HG02678 (cell line): ENCODE results near the gene CBFA2T3.

ENCODE experiments used
- ATAC-seq: cut with Tn5 transposase; IDR thresholded peaks from one replicate; pipeline ENCODE4 v1.9.1; 2021; ENCODE audit warnings: mild to moderate bottlenecking, moderate library complexity; ENCODE audit not compliant: unreplicated experiment

The CBFA2T3 gene

DNA sequence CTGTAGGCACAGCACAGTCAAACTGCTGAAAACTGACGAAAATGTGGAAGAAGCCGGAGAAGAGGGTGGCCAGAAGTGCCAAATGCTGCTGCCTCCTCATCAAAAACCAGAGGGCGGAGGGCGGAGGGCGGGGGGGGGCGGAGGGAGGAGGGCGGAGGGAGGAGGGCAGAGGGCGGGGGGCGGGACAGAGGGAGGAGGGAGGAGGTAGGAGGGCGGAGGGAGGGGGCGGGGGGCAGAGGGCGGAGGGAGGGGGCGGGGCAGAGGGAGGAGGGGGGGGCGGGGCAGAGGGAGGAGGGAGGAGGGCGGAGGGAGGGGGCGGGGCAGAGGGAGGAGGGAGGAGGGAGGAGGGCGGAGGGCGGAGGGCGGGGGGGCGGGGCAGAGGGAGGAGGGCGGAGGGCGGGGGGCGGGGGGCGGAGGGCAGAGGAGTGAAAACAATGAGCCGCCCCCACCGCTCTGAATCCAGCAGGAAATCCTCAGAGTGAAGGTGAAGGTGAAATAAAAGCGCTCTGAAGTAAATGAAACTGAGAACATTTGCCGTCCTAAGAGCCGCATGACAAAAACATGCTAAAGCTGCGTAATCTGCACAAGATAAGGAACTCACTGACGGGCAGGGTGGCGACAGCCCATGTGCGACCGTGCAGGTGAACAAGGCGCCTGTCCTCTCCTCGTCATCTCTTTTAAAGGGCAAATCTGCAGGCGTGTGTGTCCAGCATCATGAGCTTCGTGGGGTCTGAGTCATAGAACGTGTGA is 22.6 kb upstream of the CBFA2T3 start:
- ATAC-seq, result no peak

DNA sequence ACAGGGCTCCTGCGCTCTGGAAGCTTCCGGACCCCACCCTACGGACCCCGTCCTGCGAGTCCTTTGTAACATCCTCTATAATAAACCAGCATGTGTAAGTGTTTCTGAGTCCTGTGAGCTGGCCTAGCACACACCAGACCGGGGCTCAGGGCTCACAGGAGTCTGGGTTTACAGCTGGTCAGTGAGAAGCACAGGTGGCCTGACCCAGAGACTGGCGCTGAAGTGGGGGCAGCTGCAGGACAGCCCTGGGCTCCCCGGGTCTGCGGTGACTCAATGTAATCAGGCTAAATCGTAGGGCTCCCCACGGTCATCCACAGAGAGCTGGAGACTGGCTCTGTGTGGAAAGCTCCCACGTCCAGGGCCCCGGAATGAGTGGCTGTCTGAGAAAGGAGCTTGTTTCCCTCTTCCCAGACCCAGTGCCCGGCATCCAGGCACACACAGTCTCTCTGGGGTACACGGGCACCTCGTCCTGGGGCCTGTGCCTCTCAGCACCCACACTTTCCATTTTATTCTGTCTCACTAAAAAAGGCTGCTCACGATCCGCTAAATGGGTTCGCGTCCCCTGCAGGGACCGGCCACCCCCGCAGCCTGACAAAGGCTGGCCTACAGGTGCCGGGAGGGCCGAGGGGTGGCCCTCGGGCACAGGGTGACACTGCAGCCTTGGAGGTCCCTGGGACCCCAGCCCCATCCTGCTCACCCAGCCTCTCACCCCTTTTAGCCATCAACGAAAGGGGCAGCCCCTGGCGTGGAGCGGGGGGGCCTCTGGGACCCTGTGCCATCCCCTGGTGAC is 18.9 kb upstream of the CBFA2T3 start:
- ATAC-seq, result no peak

DNA sequence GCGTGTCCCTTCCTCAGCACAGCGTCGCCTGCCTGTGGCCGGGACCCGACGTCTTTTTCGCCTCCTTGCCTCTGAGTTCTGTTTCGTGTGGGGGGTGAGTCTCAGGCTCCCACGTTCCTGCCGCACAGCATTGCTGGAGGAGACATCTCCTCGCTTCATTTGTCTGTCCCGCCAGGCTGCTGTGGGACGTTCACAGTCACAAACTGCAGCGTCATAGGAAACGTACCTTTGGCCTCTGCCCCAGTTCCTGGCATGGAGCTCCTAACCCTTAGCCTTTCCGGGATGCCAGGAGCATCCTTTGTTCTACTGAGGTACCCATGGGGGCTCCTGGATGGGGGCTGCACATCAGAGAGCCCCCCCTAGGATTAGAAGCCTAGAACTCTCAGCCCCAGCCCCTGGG is 18.2 kb upstream of the CBFA2T3 start:
- no peak for ATAC-seq

DNA sequence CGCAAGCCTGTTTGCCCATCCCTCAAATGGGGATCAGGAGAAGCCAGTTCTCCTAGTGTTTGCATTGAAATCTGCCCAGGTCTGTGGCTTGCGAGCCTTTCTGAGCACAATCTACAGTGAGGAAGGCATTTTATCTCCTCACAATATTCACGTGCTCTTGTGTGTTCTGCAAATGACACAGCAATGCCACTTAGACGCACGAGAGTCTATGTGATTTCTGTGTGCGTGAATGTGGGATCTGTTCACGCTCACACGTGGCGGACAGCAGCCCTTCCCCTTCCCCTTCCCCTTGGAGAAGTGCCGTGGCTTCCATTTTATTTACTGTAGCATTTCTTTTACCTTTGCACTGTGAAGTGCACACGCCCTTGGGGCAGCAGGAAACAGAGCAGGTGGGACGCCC is 17.7 kb upstream of the CBFA2T3 start:
- ATAC-seq, result no peak

DNA sequence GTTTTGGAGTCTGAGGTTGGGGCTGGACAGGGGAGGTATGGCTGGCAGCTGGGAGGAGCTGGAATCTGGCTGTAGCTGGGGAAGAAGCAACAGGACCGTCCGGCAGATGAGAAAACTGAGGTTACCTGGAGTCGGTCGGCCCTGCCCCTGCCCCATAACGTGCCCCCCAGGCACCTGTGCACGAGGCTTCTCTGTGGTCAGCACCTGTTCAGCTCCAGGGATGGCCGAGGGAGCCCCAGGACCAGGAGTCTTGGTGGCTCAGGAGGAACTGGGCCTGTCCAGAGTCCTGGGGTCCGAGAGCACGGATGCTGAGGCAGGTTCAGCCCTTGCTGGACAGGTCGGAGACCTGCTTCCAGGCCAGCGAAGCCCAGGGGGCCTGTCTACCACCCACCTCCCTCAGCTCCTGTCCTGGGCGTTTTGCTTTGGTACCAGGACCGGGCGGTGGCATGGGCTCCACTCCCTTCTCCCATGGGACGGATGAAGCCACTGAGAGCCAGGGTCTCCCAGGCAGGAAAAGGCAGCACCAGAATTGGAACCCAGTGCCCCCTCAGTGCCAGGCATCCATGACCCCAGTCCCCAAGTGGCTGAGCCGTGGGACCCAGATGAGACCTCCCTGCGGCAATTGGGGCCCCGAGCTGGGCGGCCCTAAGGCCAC is 17.1 kb upstream of the CBFA2T3 start:
- no peak for ATAC-seq

DNA sequence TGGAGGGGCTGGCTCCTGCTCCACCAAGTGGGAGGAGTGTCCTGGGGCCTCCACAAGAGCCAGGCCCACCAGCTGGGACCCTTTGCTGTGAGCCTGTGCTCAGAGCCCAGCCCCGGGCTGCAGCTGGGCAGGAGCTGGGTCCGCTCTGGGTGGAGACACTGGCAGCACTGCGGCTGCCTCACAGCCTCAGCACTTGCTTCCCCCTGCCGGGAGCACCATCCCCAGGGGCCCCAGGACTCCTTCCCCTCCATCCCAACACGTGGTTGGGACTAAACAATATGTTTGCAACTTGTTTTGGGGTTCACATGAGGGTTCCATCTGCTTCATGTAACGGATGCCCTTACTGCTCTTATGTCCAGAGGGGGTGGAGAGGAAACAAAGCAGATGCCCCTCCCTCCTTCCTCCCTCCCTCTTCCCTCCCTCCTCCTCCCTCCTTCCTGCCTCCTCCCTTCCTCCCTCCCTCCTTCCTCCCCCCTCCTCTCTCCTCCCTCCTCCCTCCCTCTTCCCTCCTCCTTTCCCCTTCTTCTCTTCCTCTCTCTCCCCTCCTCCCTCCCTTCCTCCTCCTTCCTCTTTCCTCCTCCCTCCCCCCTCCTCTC is 16.3 kb upstream of the CBFA2T3 start:
- ATAC-seq, result no peak

DNA sequence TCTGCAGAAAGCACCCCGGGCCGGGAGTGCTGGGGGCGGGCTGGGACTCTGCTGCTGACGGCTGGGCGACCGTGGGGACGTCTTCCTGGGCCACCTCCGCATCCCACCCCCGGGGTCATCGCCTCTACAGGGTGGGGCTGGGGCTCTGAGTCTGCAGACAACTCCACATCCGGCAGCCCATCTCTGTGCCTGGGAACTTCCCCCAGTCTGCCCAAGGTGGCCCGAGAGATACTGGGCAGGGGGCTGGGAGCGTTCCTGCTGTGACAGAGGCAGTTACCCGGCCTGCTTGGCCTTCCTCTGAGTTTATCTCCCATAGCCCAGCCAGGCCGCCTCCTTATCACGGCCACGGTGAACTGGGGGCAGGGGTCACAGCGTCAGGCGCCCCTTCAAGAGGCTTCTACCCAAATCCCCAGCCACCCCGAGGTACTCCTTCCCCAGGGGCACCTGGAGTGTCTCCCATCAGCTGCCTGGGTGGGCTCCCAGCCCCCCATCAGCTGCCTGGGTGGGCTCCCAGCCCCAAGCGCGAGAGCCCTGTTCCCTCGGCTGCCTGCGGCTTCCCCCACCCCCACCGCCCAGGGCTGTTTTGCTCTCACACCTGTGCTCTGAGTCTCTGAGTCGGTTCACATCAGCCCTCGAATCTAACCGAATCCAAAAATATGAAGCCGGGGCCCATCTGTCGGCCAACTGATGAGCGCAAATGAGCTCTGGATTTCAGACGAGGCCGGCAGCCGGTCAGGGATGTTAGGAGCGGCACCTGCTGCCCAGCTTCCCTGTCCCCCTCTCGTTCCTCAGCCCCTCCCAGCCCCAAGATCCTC is 15.6 kb upstream of the CBFA2T3 start:
- no peak for ATAC-seq

DNA sequence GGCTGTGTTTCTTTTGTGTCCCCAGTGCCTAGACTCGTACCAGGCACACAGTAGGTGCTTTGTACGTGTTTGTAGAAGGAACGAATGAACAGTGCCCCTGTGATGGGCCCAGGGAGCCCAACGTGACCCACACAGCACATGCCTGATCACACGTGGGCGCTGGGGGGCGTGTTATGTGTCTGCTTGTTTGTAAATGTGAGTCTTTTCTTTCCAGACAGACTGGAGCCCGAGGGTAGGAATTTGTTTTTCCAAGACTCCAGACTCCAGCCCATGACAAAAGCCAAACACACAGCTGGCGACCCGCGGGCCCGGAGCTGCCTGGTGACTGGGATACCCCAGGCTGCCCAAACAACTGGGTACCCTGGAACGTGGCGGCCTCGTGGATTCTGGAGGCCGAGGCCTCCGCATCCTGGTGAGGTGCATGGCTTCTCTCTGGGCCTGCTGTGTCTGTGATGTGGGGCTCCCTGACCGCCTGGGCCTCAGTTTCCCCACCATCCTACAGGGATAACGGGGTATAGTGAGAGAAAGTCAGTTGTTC is 14.9 kb upstream of the CBFA2T3 start:
- ATAC-seq, result no peak

DNA sequence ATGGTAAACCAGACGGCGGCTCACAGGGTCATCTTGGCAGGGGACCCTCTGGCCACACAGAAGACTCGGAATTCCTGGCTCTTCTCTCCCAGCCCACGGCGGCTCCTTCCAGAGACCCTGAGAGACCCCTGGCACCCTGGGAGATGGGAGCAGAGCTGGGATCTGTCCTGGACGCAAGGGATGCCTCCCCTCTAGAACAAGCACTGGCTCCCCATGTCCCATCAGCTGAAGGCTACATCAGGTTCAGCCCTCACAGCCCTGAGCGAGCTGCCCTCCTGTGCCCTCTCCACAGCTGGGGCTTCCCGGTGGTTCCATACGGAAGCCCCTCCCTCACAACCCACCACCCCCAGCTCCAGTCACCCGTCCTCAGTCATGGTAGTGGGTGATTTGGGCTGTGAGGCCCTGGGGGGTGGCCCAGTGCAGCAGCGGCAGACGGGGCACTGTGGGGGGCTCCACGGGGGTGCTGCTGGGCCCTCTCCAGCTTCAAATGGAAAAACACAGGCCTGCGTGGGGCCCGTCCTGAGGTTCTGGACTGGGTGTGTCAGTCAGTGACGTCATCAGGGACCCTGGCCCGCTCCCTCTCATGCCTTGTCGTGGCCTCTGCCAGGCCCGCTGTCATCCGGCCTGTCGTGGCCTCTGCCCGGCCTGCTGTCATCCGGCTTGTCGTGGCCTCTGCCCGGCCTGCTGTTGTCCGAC is 13.0 kb upstream of the CBFA2T3 start:
- ATAC-seq, result no peak

DNA sequence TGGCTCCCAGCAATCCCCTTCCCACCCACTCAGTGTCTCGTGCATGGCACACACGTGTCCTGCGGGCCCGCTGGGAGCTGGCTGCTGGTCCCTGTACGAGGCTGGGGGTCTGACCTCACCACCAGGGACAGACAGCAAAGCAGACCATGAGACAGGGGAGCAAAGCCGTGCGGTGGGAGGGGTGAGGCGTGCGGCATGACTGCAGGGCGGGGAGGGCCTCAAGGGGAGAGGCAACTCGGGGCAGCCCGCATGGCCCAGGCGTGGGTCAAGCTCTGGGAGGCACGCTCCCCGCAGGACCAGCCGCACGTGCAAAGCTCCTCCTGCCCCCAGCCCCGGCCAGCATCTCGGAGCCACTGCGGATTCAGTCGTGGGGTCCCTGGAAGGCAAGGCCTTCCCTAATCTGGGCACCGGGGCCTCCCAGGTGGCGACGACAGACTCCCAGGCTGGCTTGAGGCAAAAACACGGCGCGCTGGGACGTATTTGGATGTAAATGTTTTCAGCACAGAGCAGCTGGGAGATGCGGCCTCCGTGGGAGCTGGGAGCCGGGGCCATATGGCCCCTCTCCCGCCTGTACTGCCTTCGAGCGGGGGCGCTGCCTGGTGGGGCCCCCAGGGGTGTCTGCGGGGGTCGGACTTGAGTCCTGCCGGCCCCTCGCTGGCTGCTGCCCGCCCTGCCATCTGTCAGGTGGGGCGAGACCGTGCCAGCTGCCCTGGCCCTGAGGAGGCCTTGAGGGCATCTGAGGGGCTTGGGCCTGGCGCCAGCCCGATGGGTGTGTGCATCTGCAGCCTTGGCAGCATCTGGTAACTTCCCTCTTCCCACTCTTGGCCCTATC is 12.2 kb upstream of the CBFA2T3 start:
- no peak for ATAC-seq

DNA sequence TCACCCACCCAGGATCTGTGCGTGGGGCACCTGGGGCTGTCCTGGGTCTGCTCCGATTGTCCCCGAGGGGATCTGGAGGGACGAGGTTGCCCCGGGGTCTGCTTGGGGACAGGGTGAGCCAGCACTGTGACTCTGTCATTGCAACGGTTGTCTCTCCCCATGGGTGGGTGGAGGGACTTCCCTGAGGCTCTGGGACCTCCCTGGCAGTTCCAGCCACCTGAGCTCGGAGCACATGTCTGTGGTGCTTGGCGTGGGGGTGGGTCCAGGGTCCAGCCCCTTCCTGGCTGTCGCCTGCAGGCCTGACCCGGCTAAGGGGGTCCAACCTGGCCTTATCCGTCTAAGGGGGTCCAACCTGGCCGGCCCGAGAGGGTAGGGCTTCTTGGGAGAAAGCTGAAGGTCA is 8.5 kb upstream of the CBFA2T3 start:
- no peak for ATAC-seq

DNA sequence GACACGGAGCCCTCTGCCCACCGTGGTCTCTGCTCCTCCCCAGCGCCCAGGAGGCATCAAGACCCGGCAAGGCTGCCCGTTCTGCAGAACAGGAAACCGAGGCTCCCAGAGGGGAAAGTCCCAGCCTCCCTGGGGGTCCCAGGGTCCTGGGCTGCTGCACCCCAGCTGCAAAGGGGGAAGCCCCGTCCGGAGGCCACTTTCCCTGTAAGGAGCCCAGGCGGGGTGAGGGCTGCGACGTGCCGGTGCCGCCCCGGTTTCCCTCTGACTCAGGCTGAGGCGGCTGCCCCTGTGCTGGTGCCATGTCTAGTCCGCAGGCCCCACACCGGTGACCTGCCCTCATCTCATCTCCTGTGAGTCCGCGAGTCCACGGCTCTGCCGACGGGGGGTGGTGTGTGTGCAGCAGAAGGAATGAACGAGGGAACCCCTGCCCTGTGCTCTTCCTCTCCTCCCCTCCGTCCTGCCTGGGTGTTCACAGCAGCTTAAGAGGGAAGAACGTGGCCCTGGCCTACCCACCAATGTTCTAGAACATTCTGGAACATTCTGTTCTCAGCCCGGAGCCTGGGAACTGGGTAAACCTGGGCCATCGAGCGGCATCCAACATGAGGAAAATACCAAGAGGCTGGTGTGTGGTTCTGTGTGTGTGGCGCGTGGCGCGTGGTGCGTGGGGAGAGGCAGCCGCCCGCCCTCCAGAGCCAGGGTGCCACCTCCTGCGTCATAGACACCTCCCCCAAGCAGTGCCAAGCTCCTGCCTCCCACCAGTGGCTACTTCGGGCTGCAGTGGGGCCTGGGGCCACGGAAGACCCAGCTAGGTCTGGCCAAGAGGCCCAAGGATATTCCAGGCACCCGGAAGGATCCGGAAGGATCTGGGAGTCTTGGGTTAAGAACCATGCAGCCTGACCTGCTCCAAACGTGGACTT is 7.0 kb upstream of the CBFA2T3 start:
- no peak for ATAC-seq

DNA sequence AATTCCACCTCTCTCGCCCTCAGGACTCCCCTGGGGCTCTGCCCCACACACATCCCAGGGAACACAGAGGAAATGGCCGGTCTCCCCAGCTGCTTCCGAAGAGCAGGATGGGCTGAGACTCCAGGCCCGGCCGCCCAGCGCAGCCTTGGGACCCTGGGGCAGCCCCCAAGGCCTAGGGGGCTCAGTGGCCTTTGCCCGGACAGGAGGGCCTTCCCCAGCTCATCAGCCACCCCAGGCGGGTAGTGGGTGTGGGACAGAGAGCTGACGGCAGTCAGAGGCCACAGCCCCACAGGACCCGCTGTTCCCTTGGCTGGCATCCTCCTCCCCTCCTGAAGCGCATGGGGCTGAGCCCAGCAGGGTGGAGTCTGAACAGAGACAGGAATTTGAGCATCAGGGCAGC is 6.2 kb upstream of the CBFA2T3 start:
- no peak for ATAC-seq

DNA sequence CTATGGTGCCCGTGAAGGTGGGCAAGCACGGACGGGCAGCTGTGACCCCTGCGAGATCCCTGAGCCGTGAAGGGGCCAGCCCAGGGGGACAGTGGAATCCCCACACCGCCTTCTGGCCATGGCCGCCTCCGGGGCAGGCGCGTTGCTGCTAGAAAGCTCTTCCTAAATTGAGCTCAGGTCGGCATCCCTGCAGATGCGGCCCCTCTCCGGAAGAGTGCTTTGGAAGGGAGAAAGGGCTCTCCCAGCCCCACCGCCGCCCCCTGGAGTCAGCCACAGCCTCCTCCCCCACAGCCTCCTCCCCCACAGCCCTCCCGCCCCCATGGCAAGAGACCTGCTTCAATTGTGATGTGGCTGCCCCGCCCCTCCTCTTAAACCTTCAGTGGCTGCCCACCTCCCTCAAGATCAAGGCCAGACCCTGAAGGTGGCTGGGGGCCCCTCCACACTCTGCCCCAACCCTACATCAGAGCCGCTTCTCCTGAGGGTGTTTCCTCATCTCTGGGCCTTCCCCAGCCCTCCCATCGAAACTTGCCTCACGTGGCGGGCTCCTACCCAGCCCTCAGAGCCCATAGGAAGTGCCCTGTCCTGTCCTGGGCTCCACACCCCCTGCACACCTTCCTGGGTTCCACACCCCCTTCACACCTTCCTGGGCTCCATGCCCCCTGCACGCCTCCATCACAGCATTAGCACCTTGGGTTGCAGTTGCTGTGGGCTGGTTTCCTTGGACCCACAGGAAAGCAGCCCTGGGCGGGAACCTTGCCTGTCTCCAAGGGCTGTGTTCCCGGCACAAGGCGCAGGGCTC is 5.5 kb upstream of the CBFA2T3 start:
- no peak for ATAC-seq

DNA sequence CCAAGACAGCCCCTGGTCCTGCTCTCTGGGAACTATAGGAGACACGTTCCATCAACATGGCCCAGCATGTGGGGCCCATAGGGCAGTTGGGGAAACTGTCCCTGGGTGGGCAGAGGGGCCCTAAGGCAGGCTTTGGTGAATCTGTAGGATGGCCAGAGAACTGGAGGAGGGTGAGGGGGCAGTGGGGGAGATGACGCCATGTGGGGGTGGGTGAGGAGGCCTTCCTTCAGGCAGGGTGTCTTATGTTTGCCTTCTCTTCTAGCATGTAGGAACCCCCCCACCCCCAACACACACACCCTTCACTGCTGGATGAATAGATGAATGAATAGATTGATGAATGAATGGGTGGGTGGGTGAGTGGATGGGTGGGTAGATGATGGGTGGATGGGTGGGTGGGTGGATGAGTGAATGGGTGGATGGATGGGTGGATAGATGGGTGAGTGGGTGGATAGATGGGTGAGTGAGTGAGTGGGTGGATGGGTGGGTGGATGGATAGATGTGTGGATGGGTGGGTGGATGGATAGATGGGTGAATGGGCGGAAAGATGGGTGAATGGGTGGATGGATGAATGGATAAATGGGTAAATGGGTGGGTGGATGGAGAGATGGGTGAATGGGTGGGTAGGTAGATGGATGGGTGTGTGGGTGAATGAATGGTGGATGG is 2.5 kb upstream of the CBFA2T3 start:
- ATAC-seq, result no peak

DNA sequence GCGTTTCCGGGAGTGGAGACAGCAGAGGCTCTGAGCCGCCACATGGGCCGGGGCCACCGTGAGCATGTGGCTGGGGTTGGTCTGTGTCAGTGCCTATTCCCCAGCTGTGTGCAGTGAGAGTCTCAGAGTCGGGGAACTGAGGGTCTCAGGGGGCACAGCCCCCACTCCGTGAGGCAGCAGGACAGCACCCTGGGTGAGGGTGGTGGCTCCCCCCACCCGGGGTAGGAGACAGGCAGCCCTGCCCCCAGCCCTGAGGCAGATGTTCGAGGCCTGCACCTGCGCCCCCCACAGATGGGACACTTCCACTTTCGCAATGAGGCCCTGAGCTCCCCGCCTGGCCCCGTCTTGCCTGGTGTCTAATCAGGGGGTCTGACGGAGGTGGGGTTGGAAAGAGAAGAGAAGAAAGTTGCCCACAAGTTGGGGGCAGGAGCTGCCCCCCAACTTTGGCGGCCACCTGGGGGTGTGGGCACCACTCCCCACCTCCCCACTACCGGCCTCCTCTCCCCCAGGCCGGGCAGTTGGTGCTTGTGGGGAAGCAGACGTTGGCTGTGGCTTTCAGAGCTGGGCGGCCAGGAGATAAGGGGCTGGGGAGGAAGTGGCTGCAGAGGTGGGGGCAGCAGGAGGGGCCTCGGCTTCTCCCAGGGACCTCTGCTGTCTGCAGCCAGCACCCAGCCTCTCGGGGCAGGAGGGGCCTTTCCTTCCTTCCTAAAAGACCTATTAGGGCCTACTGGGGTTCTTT is 1.8 kb upstream of the CBFA2T3 start:
- ATAC-seq, result peak; percentile 44
